Erythroblast (primary cell): ENCODE data around the gene AFAP1L1.

Experiments
- GATA1 ChIP-seq: IDR thresholded peaks from 2 replicates; pipeline ENCODE4 v1.6.1; 2011; ENCODE audit warnings: low read depth, mild to moderate bottlenecking, control low read depth, low read length, moderate library complexity
- POLR2A ChIP-seq: IDR thresholded peaks from 2 replicates; pipeline ENCODE4 v1.6.1; 2011; ENCODE audit warnings: mild to moderate bottlenecking, low read length

- TF ChIP-seq POLR2A (no peak), GATA1 (no peak)
Measured at GRCh38 chr5:149382517-149383220, 111.0 kb downstream of the AFAP1L1 start.
